GM23248 (cell line): ENCODE results near the gene PLA2G4D. TPM values are rescaled to one million over a fixed set of nuclear protein-coding genes. Genes with fewer than 3 reads are reported as not detected.

Source experiments
- DNase-seq: peaks from one replicate; pipeline ENCODE4 v3.0.0-alpha.2; 2015
- H2AFZ ChIP-seq: fragments of 200-600 bp; sonication (generic); 2 replicates; pipeline ENCODE4 v1.6.1; 2016; ENCODE audit warnings: antibody characterized with exemption
- H3F3A ChIP-seq: fragments of 200-600 bp; sonication (generic); 2 replicates; pipeline ENCODE4 v1.6.1; 2016; ENCODE audit warnings: mild to moderate bottlenecking, antibody characterized with exemption, mixed run types; ENCODE audit not compliant: insufficient read depth
- H3K27ac ChIP-seq: fragments of 200-600 bp; sonication (generic); 2 replicates; pipeline ENCODE4 v1.5.1; 2016; ENCODE audit warnings: mild to moderate bottlenecking
- H3K27me3 ChIP-seq: fragments of 200-600 bp; sonication (generic); replicated peaks from 2 replicates; pipeline ENCODE4 v1.6.1; 2016; ENCODE audit warnings: mild to moderate bottlenecking; ENCODE audit not compliant: insufficient read depth
- H3K36me3 ChIP-seq: fragments of 200-600 bp; sonication (generic); 2 replicates; pipeline ENCODE4 v1.6.1; 2016; ENCODE audit warnings: low read depth, mild to moderate bottlenecking
- H3K4me1 ChIP-seq: fragments of 200-600 bp; sonication (generic); 2 replicates; pipeline ENCODE4 v1.6.1; 2016; ENCODE audit warnings: mild to moderate bottlenecking; ENCODE audit not compliant: insufficient read depth
- H3K4me2 ChIP-seq: fragments of 200-600 bp; sonication (generic); one replicate; pipeline ENCODE4 v1.6.1; 2016; ENCODE audit warnings: mild to moderate bottlenecking; ENCODE audit not compliant: unreplicated experiment
- H3K4me3 ChIP-seq: fragments of 200-600 bp; sonication (generic); 2 replicates; pipeline ENCODE4 v1.5.1; 2016; ENCODE audit warnings: mild to moderate bottlenecking
- H3K79me2 ChIP-seq: fragments of 200-600 bp; sonication (generic); 2 replicates; pipeline ENCODE4 v1.6.1; 2016; ENCODE audit warnings: mild to moderate bottlenecking; ENCODE audit not compliant: insufficient read depth
- H3K9ac ChIP-seq: fragments of 200-600 bp; sonication (generic); 2 replicates; pipeline ENCODE4 v1.6.1; 2016; ENCODE audit warnings: mild to moderate bottlenecking
- H3K9me2 ChIP-seq: fragments of 200-600 bp; sonication (generic); 2 replicates; pipeline ENCODE4 v1.6.1; 2016; ENCODE audit warnings: mixed run types, mild to moderate bottlenecking, moderate library complexity; ENCODE audit not compliant: insufficient read depth
- H3K9me3 ChIP-seq: fragments of 200-600 bp; sonication (generic); one replicate; pipeline ENCODE4 v1.6.1; 2017; ENCODE audit warnings: low read depth
- H4K20me1 ChIP-seq: fragments of 200-600 bp; sonication (generic); 2 replicates; pipeline ENCODE4 v1.6.0; 2016; ENCODE audit not compliant: insufficient read depth
- EZH2 ChIP-seq: fragments of 200-600 bp; sonication (generic); IDR thresholded peaks from 2 replicates; pipeline ENCODE4 v1.6.1; 2018; ENCODE audit warnings: antibody characterized with exemption, mild to moderate bottlenecking; ENCODE audit not compliant: insufficient read depth, poor library complexity, severe bottlenecking
- EZH2phosphoT487 ChIP-seq: fragments of 200-600 bp; sonication (generic); IDR thresholded peaks from 2 replicates; pipeline ENCODE4 v1.6.1; 2018; ENCODE audit warnings: antibody characterized with exemption, moderate library complexity, mild to moderate bottlenecking, low read depth; ENCODE audit not compliant: insufficient read depth
- WGBS, 2 experiments: methylation state at CpG; one replicate each; pipeline ENCODE4 v1.1.6; 2015 to 2017; ENCODE audit warnings: low lambda C conversion rate in 2 of 2, low coverage in 1 of 2; ENCODE audit errors: missing lambda C conversion rate in 2 of 2; 5-methylcytosine and 5-hydroxymethylcytosine counted together
- in situ Hi-C: fragments of 300-500 bp; cut with MboI; formaldehyde crosslinking; loops from 2 replicates; pipeline ENCODE4 v1.15.0; 2020
- polyA plus RNA-seq: library from polyadenylated mRNA; unstranded; fragments of >200 nt; fragmentation: Nextera tagmentation; extraction: Ambion mirVana; gene quantifications from 2 replicates; pipeline ENCODE4 v1.2.1, GENCODE V29; 2016
- total RNA-seq: library from RNA; depleted of rRNA; stranded (reverse); fragments of >200 nt; shearing (Covaris generic); gene quantifications from 2 replicates; pipeline ENCODE4 v1.2.3, GENCODE V29; 2014

The PLA2G4D gene
- total and polyA plus RNA-seq, 2 experiments from 2014 or later: not detected

DNA sequence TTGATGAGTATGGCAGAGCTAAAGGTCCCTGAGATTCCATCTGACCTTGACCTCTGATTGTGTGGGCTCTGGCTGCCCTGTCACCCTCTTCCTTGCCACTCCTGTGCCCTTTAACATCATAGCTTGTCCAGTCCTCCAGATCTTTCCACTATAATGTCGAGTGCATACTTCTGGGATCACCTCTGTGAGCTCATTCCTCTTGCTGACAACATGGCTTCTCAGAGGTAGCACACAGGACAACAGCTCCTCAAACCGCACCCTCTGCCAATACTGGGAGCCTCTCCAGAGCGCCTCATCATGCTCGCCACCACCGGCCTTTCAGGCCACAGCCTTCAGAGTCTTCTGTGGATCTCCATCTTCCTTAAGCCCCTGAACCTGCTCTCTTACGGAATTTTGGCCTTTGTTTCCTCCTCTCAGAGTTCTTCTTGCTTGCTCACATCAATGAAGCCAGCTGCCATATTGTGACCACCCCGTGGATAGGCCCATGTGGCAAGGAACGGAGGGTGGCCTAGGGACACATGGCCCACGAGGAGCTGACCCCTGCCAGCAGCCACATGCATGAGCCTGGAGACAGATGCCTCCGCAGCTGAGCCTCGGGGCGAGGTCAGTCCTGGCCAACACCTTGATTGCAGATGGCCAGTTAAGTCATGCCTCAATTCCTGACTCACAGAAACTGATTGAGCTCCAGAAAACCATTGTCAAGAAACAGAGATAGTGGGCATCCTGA, 31.1 kb downstream of the PLA2G4D start:
- H4K20me1 ChIP-seq: no peaks in the 10 kb centered on the region
- H3K4me1 ChIP-seq: no peaks in the 10 kb centered on the region
- no peak overlapping the region for H2AFZ ChIP-seq
- no peak overlapping the region for H3K9ac ChIP-seq
- in situ Hi-C loops: no loop called here
- no peak overlapping the region for H3K4me3 ChIP-seq
- WGBS, 2 experiments: 62 to 63% methylated on average over 12 of the region's 12 CpGs
- no peaks in the 10 kb centered on the region for H3F3A ChIP-seq
- TF ChIP-seq EZH2phosphoT487: no peak
- no peak for TF ChIP-seq EZH2
- no peak for DNase-seq
- H3K9me3 ChIP-seq: no peaks in the 10 kb centered on the region
- no peaks in the 10 kb centered on the region for H3K36me3 ChIP-seq
- H3K79me2 ChIP-seq: no peaks in the 10 kb centered on the region
- H3K9me2 ChIP-seq: no peaks in the 10 kb centered on the region
- H3K27me3 ChIP-seq: peaks cover 12% of the 10 kb centered on the region; the same call in 1 of the 2 replicates
- no peak overlapping the region for H3K27ac ChIP-seq
- H3K4me2 ChIP-seq: no peak overlapping the region

DNA sequence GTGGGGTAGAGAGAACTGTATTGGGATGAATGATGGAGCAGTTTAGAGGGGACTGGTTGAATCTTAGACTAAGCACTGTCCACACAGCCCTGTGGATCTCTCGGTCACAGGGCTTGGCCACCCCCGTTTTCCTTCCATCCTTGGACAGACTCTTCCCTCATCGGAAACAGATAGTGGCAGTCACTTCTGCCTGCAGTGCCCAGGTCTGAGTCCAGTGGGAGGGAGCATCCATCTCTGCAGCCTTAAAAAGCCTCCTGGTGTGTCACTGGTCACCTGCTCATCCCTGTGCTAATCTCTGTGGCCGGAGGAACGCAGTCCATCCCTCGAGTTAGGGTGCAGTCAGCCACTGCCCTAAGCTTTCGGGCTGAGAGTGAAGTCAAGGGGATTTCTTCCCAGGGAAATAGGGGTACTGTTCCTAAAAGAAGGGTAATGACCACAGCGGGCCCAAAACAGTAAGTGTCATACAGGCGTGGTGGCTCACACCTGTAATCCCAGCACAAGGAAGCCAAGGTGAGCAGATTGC, 32.0 kb downstream of the PLA2G4D start:
- Histone ChIP-seq H3K9me2 (no peaks in the 10 kb centered on the region), H3K4me1 (no peaks in the 10 kb centered on the region), H3K4me3 (no peak overlapping the region), H2AFZ (no peak overlapping the region), H3F3A (no peaks in the 10 kb centered on the region), H3K9me3 (no peaks in the 10 kb centered on the region), H3K27me3 (peaks cover 12% of the 10 kb centered on the region; the same call in 1 of the 2 replicates), H4K20me1 (no peaks in the 10 kb centered on the region), H3K36me3 (no peaks in the 10 kb centered on the region), H3K79me2 (no peaks in the 10 kb centered on the region), H3K4me2 (no peak overlapping the region), H3K27ac (no peak overlapping the region), H3K9ac (no peak overlapping the region)
- 75% methylated on average over 9 of the region's 9 CpGs for WGBS, 2 experiments
- in situ Hi-C loops: no loop called here
- DNase-seq: no peak
- TF ChIP-seq EZH2: no peak
- no peak for TF ChIP-seq EZH2phosphoT487

DNA sequence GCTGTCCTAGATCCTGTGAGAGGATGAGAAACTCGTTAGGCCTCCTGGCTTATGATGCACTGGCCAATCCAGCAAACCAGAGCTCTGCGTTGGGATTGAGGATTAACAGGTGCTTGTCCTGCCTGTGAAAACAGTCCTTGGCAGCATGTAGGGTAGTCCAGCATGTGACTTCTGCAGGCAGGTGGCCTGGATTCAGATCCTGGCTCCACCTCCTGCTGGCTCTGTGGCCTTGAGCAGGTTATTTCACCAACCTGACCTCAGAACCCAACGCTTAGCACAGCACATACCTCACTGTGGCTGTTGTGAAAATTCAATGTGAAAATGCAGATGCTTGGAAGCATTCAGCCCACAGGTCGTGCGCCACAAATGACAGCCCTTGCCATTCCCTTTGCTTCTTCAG, 33.6 kb downstream of the PLA2G4D start:
- Histone ChIP-seq H3K9ac (no peak overlapping the region), H3F3A (no peaks in the 10 kb centered on the region), H3K4me3 (no peak overlapping the region), H3K4me2 (no peak overlapping the region), H4K20me1 (no peaks in the 10 kb centered on the region), H3K27ac (no peak overlapping the region), H3K36me3 (no peaks in the 10 kb centered on the region), H2AFZ (no peak overlapping the region), H3K9me3 (no peaks in the 10 kb centered on the region), H3K4me1 (no peaks in the 10 kb centered on the region), H3K27me3 (peaks cover 12% of the 10 kb centered on the region; the same call in 1 of the 2 replicates), H3K9me2 (no peaks in the 10 kb centered on the region), H3K79me2 (no peaks in the 10 kb centered on the region)
- 70% methylated on average over 5 of the region's 5 CpGs for WGBS, 2 experiments
- no peak for DNase-seq
- in situ Hi-C loops: no loop called here
- TF ChIP-seq EZH2phosphoT487 (no peak), EZH2 (no peak)

DNA sequence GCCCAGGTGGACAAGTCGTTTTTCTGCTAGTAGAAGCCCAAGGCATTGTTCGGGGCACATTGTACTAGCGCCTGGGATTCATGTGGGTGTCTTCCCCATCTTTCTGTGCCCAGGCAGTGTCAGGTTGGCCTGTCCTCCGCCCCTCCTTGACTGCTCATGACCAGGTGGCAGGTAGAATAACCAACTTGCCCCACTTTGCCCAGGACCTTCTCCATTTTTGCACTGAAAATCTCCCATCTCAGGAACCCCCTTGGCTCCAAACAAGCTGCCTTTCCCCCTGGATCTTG, 33.9 kb downstream of the PLA2G4D start:
- no peaks in the 10 kb centered on the region for H3K4me1 ChIP-seq
- H4K20me1 ChIP-seq: no peaks in the 10 kb centered on the region
- no peak overlapping the region for H3K4me2 ChIP-seq
- no peak overlapping the region for H3K27ac ChIP-seq
- H3K79me2 ChIP-seq: no peaks in the 10 kb centered on the region
- no peak overlapping the region for H3K9ac ChIP-seq
- no peak for DNase-seq
- peaks cover 12% of the 10 kb centered on the region; the same call in 1 of the 2 replicates for H3K27me3 ChIP-seq
- H3K4me3 ChIP-seq: no peak overlapping the region
- no peak overlapping the region for H2AFZ ChIP-seq
- no peaks in the 10 kb centered on the region for H3K9me3 ChIP-seq
- no peaks in the 10 kb centered on the region for H3K9me2 ChIP-seq
- H3F3A ChIP-seq: no peaks in the 10 kb centered on the region
- 39 to 55% methylated on average over 4 of the region's 4 CpGs for WGBS, 2 experiments
- no peaks in the 10 kb centered on the region for H3K36me3 ChIP-seq
- TF ChIP-seq EZH2phosphoT487 (no peak), EZH2 (no peak)
- in situ Hi-C loops: no loop called here
